H1 (cell line): ENCODE results near the gene FHAD1. TPM values are rescaled to one million over a fixed set of nuclear protein-coding genes. Genes with fewer than 3 reads are reported as not detected.

Experiments
- CTCF ChIA-PET: fragments of 300-600 bp; sonication (Branson Sonifier 250); formaldehyde crosslinking; loops from one replicate; lab custom pipeline; 2021; ENCODE audit not compliant: partially characterized antibody; lab: Charles Lee
- POLR2A ChIA-PET: fragments of 300-600 bp; sonication (Branson Sonifier 250); formaldehyde crosslinking; loops from one replicate; lab custom pipeline; 2021; ENCODE audit warnings: inconsistent platforms; ENCODE audit not compliant: partially characterized antibody; lab: Charles Lee
- DNase-seq, 2 experiments: peaks; one replicate each; pipeline versions ENCODE4 v3.0.0 to v3.0.0-alpha.2; 2010 to 2022; ENCODE audit warnings: low spot score in 2 of 2, low read depth in 1 of 2, mixed read lengths in 1 of 2
- FAIRE-seq: peaks from 2 replicates; lab custom pipeline; 2011; peaks lifted over from hg19 to GRCh38; lab: Jason Lieb, UNC
- H2AFZ ChIP-seq: 2 replicates; pipeline ENCODE4 v1.8.1; 2012; ENCODE audit warnings: low read length, inconsistent platforms
- H2AK5ac ChIP-seq: 2 replicates; pipeline ENCODE4 v1.6.1; 2013; ENCODE audit warnings: low read depth, low read length
- H2BK120ac ChIP-seq: replicated peaks from 2 replicates; pipeline ENCODE3; 2013; ENCODE audit warnings: low read depth, low read length, inconsistent platforms
- H2BK12ac ChIP-seq: 2 replicates; pipeline ENCODE4 v1.6.1; 2013; ENCODE audit warnings: low read depth, low read length
- H2BK15ac ChIP-seq: 2 replicates; pipeline ENCODE4 v1.6.1; 2013; ENCODE audit warnings: low read length
- H2BK20ac ChIP-seq: 2 replicates; pipeline ENCODE4 v1.6.1; 2013; ENCODE audit warnings: low read length
- H2BK5ac ChIP-seq: 2 replicates; pipeline ENCODE4 v1.6.1; 2013; ENCODE audit warnings: low read depth, low read length
- H3K14ac ChIP-seq: 2 replicates; pipeline ENCODE4 v1.6.1; 2013; ENCODE audit warnings: inconsistent platforms; ENCODE audit not compliant: insufficient read length
- H3K18ac ChIP-seq: 2 replicates; pipeline ENCODE4 v1.6.1; 2013; ENCODE audit warnings: low read length; ENCODE audit errors: extremely low read depth
- H3K23ac ChIP-seq: 2 replicates; pipeline ENCODE4 v1.6.1; 2013; ENCODE audit warnings: inconsistent platforms; ENCODE audit not compliant: insufficient read length
- H3K23me2 ChIP-seq: 2 replicates; pipeline ENCODE4 v1.6.1; 2013; ENCODE audit warnings: low read depth, low read length
- H3K27ac ChIP-seq: 2 replicates; pipeline ENCODE4 v1.6.1; 2011; ENCODE audit warnings: low read depth, low read length, inconsistent platforms
- H3K27me3 ChIP-seq, 4 experiments: replicated peaks in 1 of 4; 1 replicate in 1 of 4; 2 replicates in 3 of 4; pipeline versions ENCODE4 v1.6.1 to v1.8.1; 2011 to 2013; ENCODE audit warnings: low read length in 3 of 4, mild to moderate bottlenecking in 3 of 4, inconsistent platforms in 2 of 4, mixed read lengths in 2 of 4, moderate library complexity in 1 of 4; ENCODE audit not compliant: control insufficient read depth in 3 of 4, insufficient read depth in 3 of 4; ENCODE audit errors: extremely low read depth in 1 of 4
- H3K36me3 ChIP-seq, 4 experiments: 2 replicates each; pipeline versions ENCODE4 v1.6.1 to v1.8.1; 2011 to 2013; ENCODE audit warnings: mild to moderate bottlenecking in 4 of 4, low read length in 3 of 4, moderate library complexity in 2 of 4, control low read depth in 1 of 4, inconsistent platforms in 1 of 4; ENCODE audit not compliant: insufficient read depth in 4 of 4, control insufficient read depth in 2 of 4
- H3K4ac ChIP-seq: replicated peaks from 2 replicates; pipeline ENCODE3; 2013; ENCODE audit warnings: low read length, low read depth, mixed read lengths, inconsistent platforms; ENCODE audit not compliant: insufficient read length
- H3K4me1 ChIP-seq, 4 experiments: replicated peaks in 1 of 4; 1 replicate in 1 of 4; 2 replicates in 3 of 4; pipeline versions ENCODE4 v1.6.1 to v1.8.1; 2011 to 2013; ENCODE audit warnings: low read length in 3 of 4, inconsistent platforms in 2 of 4, mixed read lengths in 1 of 4; ENCODE audit not compliant: insufficient read depth in 4 of 4, control insufficient read depth in 3 of 4
- H3K4me2 ChIP-seq, 2 experiments: 2 replicates each; pipeline versions ENCODE4 v1.6.1 to v1.8.1; 2011 to 2013; ENCODE audit warnings: low read depth in 2 of 2, low read length in 2 of 2, control low read depth in 1 of 2, inconsistent platforms in 1 of 2, mild to moderate bottlenecking in 1 of 2; ENCODE audit not compliant: insufficient read depth in 1 of 2
- H3K4me3 ChIP-seq, 4 experiments: fragments of 200-600, 300-600 bp in 1 of 4; sonication (generic), shearing (Covaris generic), sonication (Bioruptor Twin) in 1 of 4; 2 replicates each; pipeline versions ENCODE4 v1.5.1 to v1.8.1; 2011 to 2016; ENCODE audit warnings: low read length in 4 of 4, low read depth in 3 of 4, control low read depth in 2 of 4, inconsistent platforms in 2 of 4, mild to moderate bottlenecking in 2 of 4, mixed read lengths in 1 of 4, moderate library complexity in 1 of 4; ENCODE audit not compliant: insufficient read depth in 2 of 4; ENCODE audit errors: extremely low read depth in 1 of 4
- H3K56ac ChIP-seq: replicated peaks from 2 replicates; pipeline ENCODE3; 2013; ENCODE audit warnings: low read depth, mild to moderate bottlenecking, mixed read lengths, low read length, inconsistent platforms; ENCODE audit not compliant: insufficient read length
- H3K79me1 ChIP-seq: 2 replicates; pipeline ENCODE4 v1.6.1; 2013; ENCODE audit warnings: low read depth, low read length, control low read depth
- H3K79me2 ChIP-seq, 2 experiments: 2 replicates each; pipeline versions ENCODE4 v1.6.1 to v1.8.1; 2012 to 2013; ENCODE audit warnings: low read length in 2 of 2, mild to moderate bottlenecking in 2 of 2, inconsistent platforms in 1 of 2; ENCODE audit not compliant: insufficient read depth in 2 of 2, control insufficient read depth in 1 of 2
- H3K9ac ChIP-seq, 4 experiments: replicated peaks in 1 of 4; 1 replicate in 1 of 4; 2 replicates in 3 of 4; pipeline versions ENCODE4 v1.6.1 to v1.8.1; 2011 to 2013; ENCODE audit warnings: low read depth in 3 of 4, low read length in 3 of 4, control low read depth in 2 of 4, mild to moderate bottlenecking in 2 of 4, moderate library complexity in 2 of 4, inconsistent platforms in 1 of 4; ENCODE audit errors: extremely low read depth in 1 of 4
- H3K9me3 ChIP-seq, 2 experiments: 2 replicates each; pipeline versions ENCODE4 v1.6.1 to v1.8.1; 2012 to 2013; ENCODE audit warnings: mild to moderate bottlenecking in 2 of 2, moderate library complexity in 2 of 2, control low read depth in 1 of 2, inconsistent platforms in 1 of 2, low read depth in 1 of 2, low read length in 1 of 2, mixed read lengths in 1 of 2; ENCODE audit not compliant: insufficient read depth in 2 of 2
- H4K20me1 ChIP-seq, 2 experiments: replicated peaks in 1 of 2; 2 replicates each; pipeline versions ENCODE3 to v1.8.1; 2011 to 2013; ENCODE audit warnings: inconsistent platforms in 2 of 2, low read length in 2 of 2, mild to moderate bottlenecking in 1 of 2; ENCODE audit not compliant: insufficient read depth in 2 of 2, control insufficient read depth in 1 of 2
- H4K5ac ChIP-seq: 2 replicates; pipeline ENCODE4 v1.6.1; 2013; ENCODE audit warnings: low read length, low read depth, mixed read lengths, inconsistent platforms; ENCODE audit not compliant: insufficient read length
- H4K8ac ChIP-seq: 2 replicates; pipeline ENCODE4 v1.8.0; 2013; ENCODE audit warnings: mild to moderate bottlenecking, moderate library complexity, low read length, inconsistent platforms; ENCODE audit not compliant: insufficient read depth; ENCODE audit errors: extremely low read depth
- H4K91ac ChIP-seq: replicated peaks from 2 replicates; pipeline ENCODE3; 2013; ENCODE audit warnings: low read length, mixed read lengths, inconsistent platforms; ENCODE audit not compliant: insufficient read length
- ATF3 ChIP-seq: IDR thresholded peaks from 2 replicates; pipeline ENCODE4 v1.6.1; 2011; ENCODE audit warnings: low read depth, mild to moderate bottlenecking, low read length; ENCODE audit not compliant: insufficient read depth
- CEBPB ChIP-seq: IDR thresholded peaks from 2 replicates; pipeline ENCODE4 v1.6.1; 2012; ENCODE audit warnings: low read depth, low read length
- CHD2 ChIP-seq: IDR thresholded peaks from 2 replicates; pipeline ENCODE4 v1.6.1; 2012; ENCODE audit warnings: low read length, improper control_type of control experiment
- GTF2F1 ChIP-seq: IDR thresholded peaks from 2 replicates; pipeline ENCODE4 v1.6.1; 2012; ENCODE audit warnings: low read depth, low read length, improper control_type of control experiment, borderline replicate concordance
- JUN ChIP-seq: IDR thresholded peaks from 2 replicates; pipeline ENCODE4 v1.6.1; 2011; ENCODE audit warnings: low read depth, mild to moderate bottlenecking, improper control_type of control experiment, low read length
- KDM5A ChIP-seq: fragments of 200-600 bp; IDR thresholded peaks from 2 replicates; pipeline ENCODE4 v1.7.1; 2012; ENCODE audit warnings: mild to moderate bottlenecking, low read length, inconsistent platforms, mixed read lengths
- PHF8 ChIP-seq: fragments of 200-600 bp; sonication (generic); conservative IDR thresholded peaks from 2 replicates; pipeline ENCODE4 v1.7.1; 2012; ENCODE audit warnings: low read depth, mild to moderate bottlenecking, inconsistent platforms, low read length, moderate library complexity
- RBBP5 ChIP-seq: IDR thresholded peaks from 2 replicates; pipeline ENCODE4 v1.7.1; 2012; ENCODE audit warnings: low read depth, mild to moderate bottlenecking, inconsistent platforms, low read length, moderate library complexity, borderline replicate concordance
- SIN3A ChIP-seq, 2 experiments: IDR thresholded peaks in 1 of 2; conservative IDR thresholded peaks in 1 of 2; 2 replicates each; pipeline ENCODE4 v1.6.1; 2011 to 2012; ENCODE audit warnings: low read length in 2 of 2, improper control_type of control experiment in 1 of 2, low read depth in 1 of 2, mild to moderate bottlenecking in 1 of 2
- SIRT6 ChIP-seq: IDR thresholded peaks from one replicate; pipeline ENCODE4 v1.7.1; 2012; ENCODE audit warnings: low read length, inconsistent platforms
- SIX5 ChIP-seq: IDR thresholded peaks from 2 replicates; pipeline ENCODE4 v1.6.1; 2011; ENCODE audit warnings: mild to moderate bottlenecking, low read depth, low read length
- SP1 ChIP-seq: IDR thresholded peaks from 2 replicates; pipeline ENCODE4 v1.6.1; 2011; ENCODE audit warnings: low read depth, low read length
- TBP ChIP-seq: IDR thresholded peaks from 2 replicates; pipeline ENCODE4 v1.6.1; 2011; ENCODE audit warnings: low read depth, low read length, improper control_type of control experiment
- TCF12 ChIP-seq: IDR thresholded peaks from 2 replicates; pipeline ENCODE4 v1.6.1; 2011; ENCODE audit warnings: low read depth, mild to moderate bottlenecking, low read length
- YY1 ChIP-seq: IDR thresholded peaks from 2 replicates; pipeline ENCODE4 v1.6.1; 2011; ENCODE audit warnings: low read depth, mild to moderate bottlenecking, low read length
- WGBS, 2 experiments: shearing (Covaris generic) in 1 of 2; methylation state at CpG; one replicate each; pipeline versions ENCODE4 v1.1.6 to v1.1.7; 2013 to 2015; ENCODE audit warnings: low lambda C conversion rate in 2 of 2, mixed read lengths in 2 of 2, inconsistent platforms in 1 of 2, low coverage in 1 of 2, missing lambda C conversion rate in 1 of 2; ENCODE audit not compliant: insufficient replicate concordance in 2 of 2, insufficient coverage in 1 of 2, insufficient read length in 1 of 2; ENCODE audit errors: extremely low coverage in 1 of 2, missing lambda C conversion rate in 1 of 2; 5-methylcytosine and 5-hydroxymethylcytosine counted together
- polyA plus RNA-seq, 7 experiments: library from polyadenylated mRNA; depleted of rRNA in 3 of 7; stranded (reverse) in 5 of 7; unstranded in 2 of 7; fragments of >200 nt in 5 of 7; fragments of 200-250 nt in 2 of 7; gene quantifications; 1 replicate in 5 of 7; 2 replicates in 1 of 7; 4 replicates in 1 of 7; pipeline versions ENCODE4 v1.2.1 to v1.2.3, GENCODE V29; 2011 to 2013; ENCODE audit warnings: missing spikeins in 2 of 7, mixed read lengths in 2 of 7
- total RNA-seq: library from RNA; stranded (reverse); fragmentation: NEBNext Ultra II Directional; extraction: Animal tissue kit (Norgen Biotek cat#: 25700); gene quantifications from 2 replicates; pipeline ENCODE4 v1.2.1, GENCODE V29; 2021

FHAD1 gene
- total and polyA plus RNA-seq, 2 of the 8 experiments (the other 6 are each of a cell fraction or from before 2014, with no cell fraction given), result 0.39 to 0.69 TPM

DNA sequence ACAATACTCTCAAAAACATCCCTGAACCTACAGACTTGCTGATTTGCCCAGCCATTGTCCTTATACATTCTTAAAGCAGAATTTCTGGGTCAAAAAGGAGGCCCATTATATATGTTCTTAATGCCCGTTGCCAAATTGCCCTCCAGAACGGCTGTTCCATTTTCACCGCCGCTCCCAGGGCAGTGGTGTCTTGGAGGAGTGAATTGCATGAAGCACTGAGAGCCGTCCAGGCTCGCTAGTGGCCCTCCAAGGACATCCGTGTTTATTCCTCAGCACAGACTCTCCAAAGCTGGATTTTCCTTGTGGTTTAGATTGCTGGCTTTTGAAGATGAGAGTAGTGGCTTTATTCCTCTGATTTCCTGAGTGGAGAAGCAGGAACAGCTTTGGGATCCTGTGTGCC, 68.8 kb downstream of the FHAD1 start:
- 81% methylated on average over 7 of the region's 7 CpGs; no CpG with 5 or more reads in 1 of the 2 experiments for WGBS, 2 experiments
- no peak overlapping the region for H3K14ac ChIP-seq
- no peak overlapping the region for H4K8ac ChIP-seq
- no peak overlapping the region for H2AFZ ChIP-seq
- no peaks in the 10 kb centered on the region for H3K36me3 ChIP-seq
- no peaks in the 10 kb centered on the region for H3K79me2 ChIP-seq
- no peak overlapping the region for H3K4me2 ChIP-seq
- no peak overlapping the region for H3K27ac ChIP-seq
- no peak overlapping the region for H2BK12ac ChIP-seq
- H2AK5ac ChIP-seq, result no peak overlapping the region
- no peak overlapping the region for H3K4me3 ChIP-seq
- H2BK15ac ChIP-seq, result no peak overlapping the region
- H3K9me3 ChIP-seq, result no peaks in the 10 kb centered on the region; a peak in 1 of 4 replicates
- ChIA-PET POLR2A (interaction anchor here (1.5 kb wide), 1 partner anchor 11 kb away, joined by 4 read pairs; no protein-coding TSS in a partner anchor), CTCF (interaction anchor here (0.8 to 5.1 kb wide), 5 partner anchors 9 to 269 kb away, joined by 3 to 25 read pairs (median 6); partner anchors contain the start of gene AGMAT)
- H3K27me3 ChIP-seq, result no peaks in the 10 kb centered on the region
- H2BK20ac ChIP-seq, result no peak overlapping the region
- no peak for DNase-seq
- H2BK5ac ChIP-seq, result no peak overlapping the region
- H3K79me1 ChIP-seq, result no peaks in the 10 kb centered on the region
- H2BK120ac ChIP-seq, result no peak overlapping the region
- H4K5ac ChIP-seq, result no peak overlapping the region
- no peak overlapping the region for H3K18ac ChIP-seq
- no peak for FAIRE-seq
- H3K56ac ChIP-seq, result no peak overlapping the region
- no peaks in the 10 kb centered on the region for H4K20me1 ChIP-seq
- H3K4me1 ChIP-seq, result no peaks in the 10 kb centered on the region; a peak in 1 of 7 replicates
- H3K23ac ChIP-seq, result no peak overlapping the region
- H3K4ac ChIP-seq, result no peak overlapping the region
- H4K91ac ChIP-seq, result no peak overlapping the region
- H3K23me2 ChIP-seq, result peaks cover 5% of the 10 kb centered on the region; the same call in 1 of the 2 replicates
- no peak overlapping the region for H3K9ac ChIP-seq
- no peak for TF ChIP-seq CEBPB
- no peak for TF ChIP-seq CHD2
- no peak for TF ChIP-seq GTF2F1
- TF ChIP-seq YY1, result no peak
- TF ChIP-seq SIRT6, result no peak
- no peak for TF ChIP-seq SIN3A (conservative IDR thresholded peaks at IDR 0.05 in 1 of 2, IDR thresholded peaks at IDR 0.05 in 1 of 2; ENCODE audit: low read depth in 1 of 2, low read length in 2 of 2)
- no peak for TF ChIP-seq SIX5
- no peak for TF ChIP-seq RBBP5
- no peak for TF ChIP-seq KDM5A
- no peak for TF ChIP-seq JUN
- no peak for TF ChIP-seq TBP
- TF ChIP-seq TCF12, result no peak
- TF ChIP-seq PHF8, result no peak
- TF ChIP-seq ATF3, result no peak
- no peak for TF ChIP-seq SP1
